Measurements from ENCODE around the gene DAZL. TPM values are rescaled to one million over a fixed set of nuclear protein-coding genes. Genes with fewer than 3 reads are reported as not detected.

DAZL gene
- total RNA-seq, 1 experiment from 2014 or later: not detected

- no TSS peak for BruUV-seq (replicated peaks)
- no peaks in the 10 kb centered on the region for H3K9me3 ChIP-seq (ENCODE audit: control insufficient read depth, insufficient read depth, low read depth, low read length)
- H3K27me3 ChIP-seq (ENCODE audit: control insufficient read depth, insufficient read depth, low read length): no peaks in the 10 kb centered on the region
- no peaks in the 10 kb centered on the region for H3K36me3 ChIP-seq (ENCODE audit: control insufficient read depth, insufficient read depth, low read length)
- H3K27ac ChIP-seq (ENCODE audit: low read length): no peak overlapping the region
- no peak for TF ChIP-seq CTCF (IDR thresholded peaks at IDR 0.05)
- no peak for TF ChIP-seq TCF7L2 (IDR thresholded peaks at IDR 0.05; ENCODE audit: low read depth, low read length)
- no peak for TF ChIP-seq POLR2AphosphoS5 (IDR thresholded peaks at IDR 0.05; ENCODE audit: low read depth, low read length)
- no peak for TF ChIP-seq REST (IDR thresholded peaks at IDR 0.05; ENCODE audit: insufficient read depth in 1 of 2, low read depth in 2 of 2, low read length in 1 of 2)
- no peak for TF ChIP-seq SIN3A (IDR thresholded peaks at IDR 0.05; ENCODE audit: borderline replicate concordance, insufficient read depth, low read depth, low read length)
- in situ Hi-C loops (cut with HindIII; ENCODE audit: low pct_unique_long_range_greater_than_20kb, low sequenced_read_pairs) (no loop called here), intact Hi-C loops (cut with micrococcal nuclease; ENCODE audit: unreplicated experiment) (no loop called here)
- POLR2A ChIA-PET: no interaction called here
- no peaks in the 10 kb centered on the region for H3K4me1 ChIP-seq (ENCODE audit: control insufficient read depth, insufficient read depth, low read length)
- CTCF ChIA-PET: interaction anchor here (0.5 kb wide), 1 partner anchor 10 kb away, joined by 7 read pairs; no protein-coding TSS in a partner anchor
- no peak overlapping the region for H3K4me3 ChIP-seq (ENCODE audit: low read depth in 2 of 2, low read length in 2 of 2)
- ATAC-seq: no peak
- no peak for DNase-seq (ENCODE audit: low read depth, low spot score)
Measured at GRCh38 chr3:16639806-16640205, 34.6 kb upstream of the DAZL start.

- CTCF ChIA-PET: no interaction called here
- BruUV-seq (replicated peaks): no TSS peak
Measured at GRCh38 chr3:16633948-16634347, 28.7 kb upstream of the DAZL start.

More at GRCh38 chr3:16633948-16634347, 28.7 kb upstream of the DAZL start:
- no peak for TF ChIP-seq CTCF (IDR thresholded peaks at IDR 0.05)
- TF ChIP-seq TCF7L2 (IDR thresholded peaks at IDR 0.05; ENCODE audit: low read depth, low read length): no peak
- TF ChIP-seq REST (IDR thresholded peaks at IDR 0.05; ENCODE audit: insufficient read depth in 1 of 2, low read depth in 2 of 2, low read length in 1 of 2): no peak
- no peak for TF ChIP-seq SIN3A (IDR thresholded peaks at IDR 0.05; ENCODE audit: borderline replicate concordance, insufficient read depth, low read depth, low read length)
- no peak for TF ChIP-seq POLR2AphosphoS5 (IDR thresholded peaks at IDR 0.05; ENCODE audit: low read depth, low read length)
- no peaks in the 10 kb centered on the region for H3K36me3 ChIP-seq (ENCODE audit: control insufficient read depth, insufficient read depth, low read length)
- no peaks in the 10 kb centered on the region for H3K4me1 ChIP-seq (ENCODE audit: control insufficient read depth, insufficient read depth, low read length)
- in situ Hi-C loops (cut with HindIII; ENCODE audit: low pct_unique_long_range_greater_than_20kb, low sequenced_read_pairs): no loop called here
- no peaks in the 10 kb centered on the region for H3K9me3 ChIP-seq (ENCODE audit: control insufficient read depth, insufficient read depth, low read depth, low read length)
- H3K4me3 ChIP-seq (ENCODE audit: low read depth in 2 of 2, low read length in 2 of 2): no peak overlapping the region
- no peak for DNase-seq (ENCODE audit: low read depth, low spot score)
- no peak overlapping the region for H3K27ac ChIP-seq (ENCODE audit: low read length)
- POLR2A ChIA-PET: interaction anchor here (0.6 kb wide), 1 partner anchor 10 kb away, joined by 11 read pairs; no protein-coding TSS in a partner anchor
- no peaks in the 10 kb centered on the region for H3K27me3 ChIP-seq (ENCODE audit: control insufficient read depth, insufficient read depth, low read length)
- ATAC-seq: no peak
- intact Hi-C loops (cut with micrococcal nuclease; ENCODE audit: unreplicated experiment): no loop called here

Measured in Panc1 (cell line).